Activated B cell treated with CpG ODN at 0.5 μM for 24 hours (primary cell): ENCODE measurements around the gene KCNQ1. TPM values are rescaled to one million over a fixed set of nuclear protein-coding genes. Genes with fewer than 3 reads are reported as not detected.

Experiments
- ATAC-seq: fragments of 200-7000 bp; cut with Tn5 transposase; one replicate; pipeline ENCODE4 v1.10.0; 2021; ENCODE audit warnings: low read depth, mild to moderate bottlenecking, moderate library complexity
- CTCF ChIA-PET: fragments of 350-600 bp; sonication (Branson Sonifier 250); formaldehyde crosslinking; loops from one replicate; lab custom pipeline; 2021; ENCODE audit warnings: antibody characterized with exemption; lab: Charles Lee
- POLR2A ChIA-PET: fragments of 350-600 bp; sonication (Branson Sonifier 250); formaldehyde crosslinking; loops from one replicate; lab custom pipeline; 2021; ENCODE audit warnings: antibody characterized with exemption; lab: Charles Lee
- DNase-seq: peaks from one replicate; pipeline ENCODE4 v3.0.0; 2022
- H3K27ac Mint-ChIP-seq: one replicate; pipeline ENCODE4 v1.8.0; 2020; ENCODE audit warnings: mixed read lengths
- H3K27me3 Mint-ChIP-seq: one replicate; pipeline ENCODE4 v1.8.0; 2021; ENCODE audit warnings: mixed read lengths
- H3K36me3 Mint-ChIP-seq: one replicate; pipeline ENCODE4 v1.8.0; 2021; ENCODE audit warnings: low read depth, mixed read lengths
- H3K4me1 Mint-ChIP-seq: one replicate; pipeline ENCODE4 v1.8.0; 2021; ENCODE audit warnings: mixed read lengths
- H3K4me3 Mint-ChIP-seq: one replicate; pipeline ENCODE4 v1.8.0; 2020; ENCODE audit warnings: mild to moderate bottlenecking, mixed read lengths
- H3K9me3 Mint-ChIP-seq: one replicate; pipeline ENCODE4 v1.8.0; 2020; ENCODE audit warnings: mixed read lengths
- CTCF ChIP-seq: fragments of 200-600 bp; IDR thresholded peaks from one replicate; pipeline ENCODE4 v1.8.0; 2022; ENCODE audit warnings: antibody characterized with exemption, mild to moderate bottlenecking
- intact Hi-C: fragments of 100-400 bp; cut with micrococcal nuclease; formaldehyde crosslinking; loops from one replicate; pipeline ENCODE4 v1.15.1; 2024
- total RNA-seq: library from RNA; stranded (reverse); gene quantifications from 2 replicates; pipeline ENCODE4 v1.2.3, GENCODE V29; 2022

Gene KCNQ1
- total RNA-seq, 1 donor from 2014 or later: 6.5 TPM

GRCh38 chr11:2684581-2684980 lies 239.8 kb downstream of the KCNQ1 start:
- Mint-ChIP-seq H3K9me3 (no peaks in the 10 kb centered on the region), H3K27ac (no peak overlapping the region), H3K27me3 (no peaks in the 10 kb centered on the region), H3K4me1 (peaks cover 20% of the 10 kb centered on the region), H3K4me3 (no peak overlapping the region), H3K36me3 (peaks cover 1% of the 10 kb centered on the region)
- ChIA-PET CTCF (no interaction called here), POLR2A (interaction anchor here (0.6 kb wide), 1 partner anchor 208 kb away, joined by 6 read pairs; no protein-coding TSS in a partner anchor)
- TF ChIP-seq CTCF: no peak
- intact Hi-C loops: no loop called here
- ATAC-seq (no peak), DNase-seq (no peak)

GRCh38 chr11:2685051-2685450 lies 240.2 kb downstream of the KCNQ1 start:
- no peaks in the 10 kb centered on the region for H3K9me3 Mint-ChIP-seq
- peaks cover 3% of the 10 kb centered on the region for H3K36me3 Mint-ChIP-seq
- ChIA-PET POLR2A (no interaction called here), CTCF (no interaction called here)
- H3K4me1 Mint-ChIP-seq: peaks cover 22% of the 10 kb centered on the region
- intact Hi-C loops: no loop called here
- TF ChIP-seq CTCF: no peak
- H3K27ac Mint-ChIP-seq: no peak overlapping the region
- DNase-seq (no peak), ATAC-seq (no peak)
- no peak overlapping the region for H3K4me3 Mint-ChIP-seq
- H3K27me3 Mint-ChIP-seq: no peaks in the 10 kb centered on the region

GRCh38 chr11:2685566-2686359 lies 241.0 kb downstream of the KCNQ1 start:
- POLR2A ChIA-PET: interaction anchor here (0.5 kb wide), 1 partner anchor 18 kb away, joined by 3 read pairs; no protein-coding TSS in a partner anchor
- Mint-ChIP-seq H3K36me3 (peaks cover 6% of the 10 kb centered on the region), H3K4me1 (peaks cover 23% of the 10 kb centered on the region), H3K9me3 (no peaks in the 10 kb centered on the region), H3K27ac (no peak overlapping the region), H3K4me3 (no peak overlapping the region), H3K27me3 (no peaks in the 10 kb centered on the region)
- no peak for ATAC-seq
- intact Hi-C loops: no loop called here
- DNase-seq: no peak
- TF ChIP-seq CTCF: no peak
- CTCF ChIA-PET: no interaction called here

- ChIA-PET CTCF (no interaction called here), POLR2A (interaction anchor here (0.5 kb wide), 1 partner anchor 17 kb away, joined by 3 read pairs; no protein-coding TSS in a partner anchor)
- no peak for TF ChIP-seq CTCF
- intact Hi-C loops: no loop called here
- no peak for ATAC-seq
- DNase-seq: no peak
- H3K4me1 Mint-ChIP-seq: peaks cover 15% of the 10 kb centered on the region
- no peaks in the 10 kb centered on the region for H3K27me3 Mint-ChIP-seq
- H3K9me3 Mint-ChIP-seq: no peaks in the 10 kb centered on the region
- H3K36me3 Mint-ChIP-seq: peaks cover 6% of the 10 kb centered on the region
- no peak overlapping the region for H3K27ac Mint-ChIP-seq
- no peak overlapping the region for H3K4me3 Mint-ChIP-seq
Measured at GRCh38 chr11:2686360-2687222, 241.8 kb downstream of the KCNQ1 start.

GRCh38 chr11:2687223-2687530 lies 242.4 kb downstream of the KCNQ1 start:
- Mint-ChIP-seq H3K36me3 (peaks cover 6% of the 10 kb centered on the region), H3K4me3 (no peak overlapping the region), H3K27ac (no peak overlapping the region), H3K4me1 (peaks cover 9% of the 10 kb centered on the region), H3K27me3 (no peaks in the 10 kb centered on the region), H3K9me3 (no peaks in the 10 kb centered on the region)
- ChIA-PET CTCF (no interaction called here), POLR2A (no interaction called here)
- no peak for DNase-seq
- no peak for ATAC-seq
- no peak for TF ChIP-seq CTCF
- intact Hi-C loops: no loop called here
